GM12892 (cell line): Measurements from ENCODE around the gene SPATA25.
A peak's percentile ranks its signal among the peaks of the same experiment; 100 is the strongest.

Source experiments
- DNase-seq: peaks from one replicate; pipeline ENCODE4 v3.0.0; 2011; ENCODE audit not compliant: insufficient read length
- FAIRE-seq: peaks from 2 replicates; lab custom pipeline; 2011; peaks lifted over from hg19 to GRCh38; lab: Jason Lieb, UNC
- POLR2A ChIP-seq: IDR thresholded peaks from 2 replicates; pipeline ENCODE4 v1.6.1; 2011; ENCODE audit warnings: low read depth, low read length, control low read depth
- POLR2AphosphoS5 ChIP-seq: IDR thresholded peaks from 2 replicates; pipeline ENCODE4 v1.6.1; 2011; ENCODE audit warnings: low read depth, low read length, control low read depth
- TAF1 ChIP-seq: IDR thresholded peaks from 2 replicates; pipeline ENCODE4 v1.6.1; 2011; ENCODE audit warnings: low read depth, mild to moderate bottlenecking, control low read depth, low read length, borderline replicate concordance

SPATA25 gene

DNA sequence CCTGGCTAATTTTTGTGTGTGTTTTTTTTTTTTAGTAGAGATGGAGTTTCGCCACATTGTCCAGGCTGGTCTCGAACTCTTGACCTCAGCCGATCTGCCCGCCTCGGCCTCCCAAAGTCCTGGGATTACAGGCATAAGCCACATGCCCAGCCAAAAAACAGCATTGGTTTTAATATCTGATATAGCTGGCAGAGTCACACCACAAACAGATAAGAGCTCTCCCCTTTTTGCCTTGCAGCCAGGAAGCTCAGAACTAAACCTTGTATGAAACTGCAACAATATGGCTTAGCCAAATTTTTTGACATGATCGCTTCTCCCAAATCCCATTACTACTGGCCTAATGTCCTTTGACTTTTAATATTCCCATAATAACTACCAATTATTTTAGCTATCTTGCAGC, 35.1 kb downstream of the SPATA25 start:
- no peak for FAIRE-seq
- DNase-seq, result no peak
- TF ChIP-seq POLR2A (no peak), POLR2AphosphoS5 (no peak), TAF1 (no peak)

DNA sequence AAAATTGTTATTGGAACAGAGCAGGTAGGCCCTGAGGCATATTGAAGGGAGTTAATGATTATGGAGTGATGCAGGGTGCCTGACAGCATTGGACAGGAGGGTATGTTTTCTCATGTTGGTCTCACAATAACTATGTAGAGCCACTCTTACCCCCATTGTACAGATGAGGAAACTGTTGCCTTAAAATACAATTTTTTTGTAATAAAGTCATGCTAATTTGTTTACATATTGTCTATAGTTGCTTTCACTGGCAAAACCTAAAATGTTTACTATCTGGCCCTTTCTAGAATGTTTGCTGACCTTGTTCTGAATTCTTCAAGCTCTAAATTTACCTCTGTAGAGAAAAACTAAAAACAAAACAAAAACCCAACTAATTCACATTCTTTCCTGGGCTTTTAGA, 35.9 kb downstream of the SPATA25 start:
- no peak for FAIRE-seq
- no peak for DNase-seq
- TF ChIP-seq POLR2AphosphoS5 (no peak), TAF1 (no peak), POLR2A (no peak)

DNA sequence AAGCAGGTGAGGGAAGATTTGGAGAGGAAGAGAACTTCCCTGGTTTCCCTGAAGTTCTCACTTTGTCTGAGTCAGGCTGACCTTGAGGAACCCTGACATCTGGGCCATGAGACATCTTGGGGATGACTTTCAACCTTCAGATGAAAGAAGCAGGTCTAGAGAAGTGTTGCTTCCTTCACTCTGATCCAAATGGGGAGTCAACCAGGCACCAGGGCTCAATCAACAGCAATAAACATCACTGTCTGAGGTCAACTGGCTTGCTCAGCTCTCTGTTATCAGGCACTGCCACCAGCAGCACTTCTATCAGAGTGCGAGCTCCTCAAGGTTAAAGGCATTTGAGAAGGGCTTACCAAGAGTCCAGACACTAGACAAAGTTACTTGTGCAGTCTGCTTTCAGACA, 36.5 kb downstream of the SPATA25 start:
- no peak for FAIRE-seq
- DNase-seq, result no peak
- no peak for TF ChIP-seq TAF1
- no peak for TF ChIP-seq POLR2A
- TF ChIP-seq POLR2AphosphoS5, result no peak

DNA sequence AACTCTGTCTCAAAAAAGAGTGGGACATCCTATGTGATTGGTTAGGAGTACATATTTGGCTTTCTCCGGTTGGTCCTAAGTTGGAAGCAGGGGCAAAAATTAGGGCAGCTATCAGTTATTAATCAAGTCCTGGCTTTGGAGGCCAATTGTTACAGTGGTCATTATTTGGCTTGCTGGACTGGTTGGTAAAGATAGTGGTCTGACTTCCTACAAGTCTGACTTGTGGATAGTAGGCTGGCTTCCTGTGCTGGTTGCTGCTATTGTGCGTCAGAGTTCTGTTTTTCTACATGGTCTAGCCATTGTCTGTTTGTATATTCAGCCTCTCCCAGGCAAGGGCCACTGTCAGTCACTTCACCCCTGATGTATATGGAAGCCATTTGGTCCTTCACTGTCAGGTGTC, 37.2 kb downstream of the SPATA25 start:
- TF ChIP-seq POLR2AphosphoS5 (no peak), TAF1 (no peak)
- DNase-seq, result no peak
- FAIRE-seq, result no peak

DNA sequence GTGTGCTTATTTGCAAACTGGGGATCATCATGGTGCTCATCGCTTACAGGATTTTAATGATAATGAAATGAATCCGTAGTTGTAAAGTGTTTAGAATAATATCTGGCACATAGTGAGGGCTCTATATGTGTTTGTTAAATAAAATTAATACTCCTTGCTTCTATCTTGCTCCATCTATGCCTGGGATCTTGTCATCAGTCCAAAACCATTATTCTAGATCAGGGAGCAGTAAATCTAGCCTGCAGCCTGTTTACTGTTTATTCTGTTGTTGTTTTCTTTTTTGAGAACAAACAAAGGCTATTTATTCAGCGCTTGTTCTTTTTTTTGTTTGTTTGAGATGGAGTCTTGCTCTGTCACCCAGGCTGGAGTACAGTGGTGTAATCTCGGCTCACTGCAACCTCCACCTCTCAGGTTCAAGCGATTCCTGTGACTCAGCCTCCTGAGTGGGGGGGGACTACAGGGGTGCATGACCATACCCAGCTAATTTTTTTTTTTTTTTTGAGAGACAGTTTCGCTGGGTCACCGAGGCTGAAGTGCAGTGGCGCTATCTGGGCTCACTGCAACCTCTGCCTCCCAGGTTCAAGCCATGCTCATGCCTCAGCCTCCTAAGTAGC, 38.3 kb downstream of the SPATA25 start:
- no peak for DNase-seq
- no peak for TF ChIP-seq TAF1
- TF ChIP-seq POLR2AphosphoS5, result no peak
- no peak for TF ChIP-seq POLR2A
- FAIRE-seq, result no peak

DNA sequence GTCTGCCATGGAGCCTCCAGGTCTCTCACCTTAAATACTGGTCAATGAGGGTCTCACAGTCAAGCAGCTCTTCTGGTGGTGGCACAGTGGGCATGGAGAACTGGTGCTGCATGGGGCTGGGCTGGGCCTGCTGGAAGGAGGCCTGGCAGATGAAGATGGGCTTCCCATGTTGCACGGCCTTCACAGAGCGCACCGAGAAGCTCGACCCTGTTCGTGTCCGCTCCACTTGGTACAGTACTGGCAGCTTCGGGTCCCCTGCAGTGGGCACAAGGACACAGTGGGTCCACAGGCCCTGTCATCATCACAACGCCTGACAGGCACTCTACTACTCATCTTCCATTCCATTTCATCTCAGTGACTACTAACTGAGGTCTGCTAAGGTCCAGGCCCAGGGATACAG, 39.0 kb downstream of the SPATA25 start:
- no peak for FAIRE-seq
- no peak for TF ChIP-seq POLR2AphosphoS5
- no peak for TF ChIP-seq TAF1
- no peak for TF ChIP-seq POLR2A
- no peak for DNase-seq

DNA sequence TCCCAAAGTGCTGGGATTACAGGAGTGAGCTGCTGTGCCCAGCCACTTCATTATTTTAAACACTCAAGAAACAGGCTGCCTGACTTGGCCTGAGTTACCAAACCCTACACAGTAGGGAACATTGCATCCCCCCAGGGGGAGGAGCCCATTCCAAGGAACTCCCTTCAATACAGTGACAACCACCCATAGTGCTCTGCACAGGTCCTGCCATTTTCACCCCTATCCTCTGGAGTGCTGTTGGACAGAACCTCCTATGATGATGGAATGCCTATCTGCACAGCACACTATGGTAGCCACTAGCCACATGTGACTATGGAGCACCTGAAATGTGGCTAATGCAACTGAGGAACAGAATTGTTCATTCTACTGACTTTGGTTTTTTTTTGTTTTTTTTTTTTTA, 42.0 kb downstream of the SPATA25 start:
- FAIRE-seq, result no peak

DNA sequence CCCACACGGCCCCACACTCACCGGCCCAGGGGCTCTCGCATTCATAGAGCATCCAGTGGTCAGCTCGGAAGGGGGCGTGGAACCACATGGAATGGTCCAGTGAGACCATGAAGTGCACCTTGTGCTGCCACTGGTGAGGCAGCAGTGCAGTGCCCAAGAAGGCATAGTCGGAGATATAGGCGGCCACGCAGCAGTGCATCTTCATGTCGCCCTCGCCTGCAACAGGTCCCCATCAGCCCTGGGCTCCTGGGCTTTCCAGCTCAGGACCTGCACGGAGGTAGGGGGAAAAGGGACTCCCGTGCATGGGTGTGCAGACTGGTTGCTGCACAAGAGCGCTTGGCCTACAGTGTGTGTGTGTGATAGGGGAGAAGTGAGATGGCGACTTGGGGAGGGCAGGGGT, 43.9 kb downstream of the SPATA25 start:
- TF ChIP-seq POLR2A (no peak), POLR2AphosphoS5 (no peak), TAF1 (no peak)
- FAIRE-seq (no peak), DNase-seq (no peak)

More for the DNA sequence above, 42.0 kb downstream of the SPATA25 start:
- no peak for TF ChIP-seq TAF1
- TF ChIP-seq POLR2A, result no peak
- no peak for TF ChIP-seq POLR2AphosphoS5
- no peak for DNase-seq

DNA sequence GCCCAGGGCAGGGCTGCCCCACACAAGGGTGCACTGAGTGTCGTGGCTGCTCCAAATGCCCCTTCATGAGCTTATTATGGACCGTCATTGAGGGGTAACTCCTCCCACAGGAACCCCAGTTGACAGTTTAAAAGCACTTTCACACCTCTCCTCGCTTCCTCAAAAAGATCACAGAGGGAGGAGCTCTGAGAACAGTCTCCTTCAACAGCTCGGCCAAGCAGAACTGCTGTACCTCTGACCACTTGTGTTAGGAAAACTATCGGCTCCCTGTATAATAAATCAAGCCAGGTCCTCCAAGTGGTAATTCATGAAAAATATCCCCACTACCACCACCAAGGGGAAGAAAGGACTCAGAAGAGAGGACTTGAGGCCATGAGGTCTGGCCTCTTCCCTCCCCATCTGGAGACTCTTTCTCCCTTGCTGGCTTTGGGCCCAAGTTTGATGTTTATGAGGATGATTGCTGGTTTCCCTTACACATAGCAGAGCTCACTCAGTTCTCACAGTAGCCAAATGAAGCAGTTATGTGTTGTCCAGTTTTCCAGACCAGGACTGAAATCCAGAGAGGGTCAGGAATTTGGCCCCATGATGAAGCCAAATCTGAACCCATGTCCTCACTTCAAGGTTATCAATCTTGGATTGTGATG, 45.1 kb downstream of the SPATA25 start:
- FAIRE-seq (peak; percentile 9), DNase-seq (peak; percentile 53)
- TF ChIP-seq POLR2A (peak; percentile 28; the same call in 1 of the 2 replicates), POLR2AphosphoS5 (no peak)

DNA sequence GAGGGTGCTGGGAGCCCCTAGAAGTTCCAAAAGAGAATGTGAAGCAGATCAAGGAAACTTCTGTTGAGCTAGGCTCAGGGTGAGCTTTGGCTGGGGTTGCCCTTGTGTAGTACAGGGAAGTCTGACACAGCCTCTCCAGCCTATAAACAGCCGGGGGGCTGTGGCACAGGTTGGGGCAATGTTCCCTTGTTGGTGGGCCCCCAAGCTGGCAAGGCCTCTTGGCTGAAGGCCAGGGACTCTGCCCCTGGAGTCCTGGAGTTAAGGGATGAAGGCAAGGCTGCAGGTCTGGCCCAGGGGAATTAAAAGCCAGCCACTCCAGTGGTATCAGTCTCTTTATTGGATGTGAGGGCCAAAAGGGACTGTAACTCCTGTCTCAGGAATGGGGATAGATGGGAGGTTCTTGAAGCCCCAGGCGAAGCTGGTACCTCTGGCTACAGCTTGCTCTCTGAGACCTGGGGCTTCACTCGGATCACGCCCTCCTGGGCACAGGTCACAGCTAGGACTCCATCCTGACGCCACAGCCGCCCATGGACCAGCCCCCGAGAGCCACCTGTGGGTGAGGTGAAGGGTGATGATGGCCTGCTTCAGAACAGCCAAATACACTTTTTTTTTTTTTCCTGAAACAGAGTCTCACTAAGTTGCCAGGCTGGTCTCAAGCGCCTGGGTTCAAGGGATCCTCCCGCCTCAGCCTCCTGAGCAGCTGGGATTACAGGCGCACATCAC, 45.9 kb downstream of the SPATA25 start:
- FAIRE-seq, result no peak
- TF ChIP-seq POLR2A (no peak), TAF1 (no peak)
- no peak for DNase-seq

DNA sequence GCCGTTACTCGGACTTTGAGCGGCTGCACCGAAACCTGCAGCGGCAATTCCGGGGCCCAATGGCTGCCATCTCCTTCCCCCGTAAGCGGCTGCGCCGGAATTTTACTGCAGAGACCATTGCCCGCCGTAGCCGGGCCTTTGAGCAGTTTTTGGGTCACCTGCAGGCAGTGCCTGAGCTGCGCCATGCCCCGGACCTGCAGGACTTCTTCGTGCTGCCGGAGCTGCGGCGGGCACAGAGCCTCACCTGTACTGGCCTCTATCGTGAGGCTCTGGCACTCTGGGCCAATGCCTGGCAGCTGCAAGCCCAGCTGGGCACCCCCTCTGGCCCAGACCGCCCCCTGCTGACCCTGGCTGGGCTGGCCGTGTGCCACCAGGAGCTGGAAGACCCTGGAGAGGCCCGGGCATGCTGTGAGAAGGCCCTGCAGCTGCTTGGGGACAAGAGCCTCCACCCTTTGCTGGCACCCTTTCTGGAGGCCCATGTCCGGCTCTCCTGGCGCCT, 46.7 kb downstream of the SPATA25 start:
- no peak for FAIRE-seq
- TF ChIP-seq POLR2AphosphoS5 (no peak), POLR2A (no peak), TAF1 (no peak)
- DNase-seq, result no peak

DNA sequence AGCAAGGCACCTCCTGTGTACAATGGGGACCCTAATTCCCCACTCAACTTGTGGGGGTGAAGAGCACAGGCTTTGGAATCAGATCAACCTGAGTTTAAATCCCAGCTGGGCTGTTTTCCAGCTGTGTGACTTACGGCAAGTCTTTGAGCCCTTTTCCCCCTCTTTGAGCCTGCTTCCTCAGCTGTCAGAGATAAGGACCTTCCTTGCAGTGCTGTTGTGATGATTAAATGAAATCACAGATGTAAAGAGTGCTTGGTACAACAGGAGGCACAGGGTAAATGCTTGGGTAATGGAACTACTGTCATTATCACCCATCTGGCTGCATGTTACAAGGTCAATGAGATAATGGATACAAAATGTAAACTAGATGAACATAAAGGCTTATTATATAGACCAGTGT, 50.6 kb downstream of the SPATA25 start:
- no peak for DNase-seq
- no peak for TF ChIP-seq TAF1
- no peak for TF ChIP-seq POLR2A
- TF ChIP-seq POLR2AphosphoS5, result no peak
- no peak for FAIRE-seq
